HepG2 (cell line): ENCODE results near the gene MKRN2OS.

ENCODE experiments used
- EZH2 ChIP-seq: conservative IDR thresholded peaks from 2 replicates; pipeline ENCODE4 v1.6.1; 2012; ENCODE audit warnings: mild to moderate bottlenecking, low read depth, low read length, moderate library complexity
- FOXM1 ChIP-seq: sonication (generic); formaldehyde crosslinking; IDR thresholded peaks from 2 replicates; pipeline ENCODE4 v1.5.0; 2020; ENCODE audit warnings: missing genetic modification reagents
- NCOA1 ChIP-seq: sonication (generic); formaldehyde crosslinking; IDR thresholded peaks from 2 replicates; pipeline ENCODE4 v1.9.0; 2021; ENCODE audit warnings: missing genetic modification reagents
- ZNF496 ChIP-seq: sonication (generic); formaldehyde crosslinking; IDR thresholded peaks from 2 replicates; pipeline ENCODE4 v1.8.1; 2023; ENCODE audit warnings: mild to moderate bottlenecking, moderate library complexity, missing genetic modification reagents; ENCODE audit not compliant: insufficient replicate concordance
- ZNF678 ChIP-seq: sonication (generic); formaldehyde crosslinking; IDR thresholded peaks from 2 replicates; pipeline ENCODE4 v1.4.0; 2020; ENCODE audit warnings: mild to moderate bottlenecking, missing genetic modification reagents

- TF ChIP-seq EZH2 (no peak), FOXM1 (CRISPR knock-in tag) (no peak), NCOA1 (CRISPR knock-in tag) (no peak), ZNF678 (CRISPR knock-in tag) (no peak), ZNF496 (CRISPR knock-in tag) (no peak)
Observed at GRCh38 chr3:12512534-12513118, 32.7 kb downstream of the MKRN2OS start.
